A549 (cell line): ENCODE measurements around the gene CCDC154. TPM values are rescaled to one million over a fixed set of nuclear protein-coding genes. Genes with fewer than 3 reads are reported as not detected.

Experiments used
- ATAC-seq, 2 experiments: fragments of 200-7000 bp in 1 of 2; fragments of >200 bp in 1 of 2; cut with Nextera tagmentation in 1 of 2; cut with Tn5 transposase in 1 of 2; 3 replicates each; pipeline versions ENCODE4 v1.8.0 to v1.9.1; 2018 to 2020; ENCODE audit warnings: mild to moderate bottlenecking in 1 of 2, moderate library complexity in 1 of 2
- CTCF ChIA-PET: fragments of 300-600 bp; sonication (Branson Sonifier 250); formaldehyde crosslinking; extraction: SDS; loops from one replicate; lab custom pipeline; 2021; ENCODE audit warnings: antibody characterized with exemption, inconsistent platforms; lab: Yijun Ruan, JAX
- POLR2A ChIA-PET: fragments of 350-600 bp; formaldehyde crosslinking; extraction: SDS; loops from one replicate; lab custom pipeline; 2021; ENCODE audit warnings: antibody characterized with exemption, inconsistent platforms; lab: Yijun Ruan, JAX
- DNase-seq, 2 experiments: peaks; one replicate each; pipeline versions ENCODE4 v3.0.0 to v3.0.0-alpha.2; 2011 to 2016; ENCODE audit warnings: low read depth in 1 of 2, low spot score in 1 of 2
- FAIRE-seq: peaks from 2 replicates; lab custom pipeline; 2011; peaks lifted over from hg19 to GRCh38; lab: Jason Lieb, UNC
- H3K27ac ChIP-seq, 2 experiments: fragments of >200 bp; sonication (Bioruptor Twin); formaldehyde crosslinking; 3 replicates each; pipeline ENCODE4 v1.5.1; 2016 to 2017
- H3K4me1 ChIP-seq: fragments of >200 bp; sonication (Bioruptor Twin); formaldehyde crosslinking; 3 replicates; pipeline ENCODE4 v1.6.1; 2016
- H3K4me2 ChIP-seq: fragments of >200 bp; sonication (Bioruptor Twin); formaldehyde crosslinking; 3 replicates; pipeline ENCODE4 v1.6.1; 2016
- H3K4me3 ChIP-seq: fragments of >200 bp; sonication (Bioruptor Twin); formaldehyde crosslinking; 3 replicates; pipeline ENCODE4 v1.5.1; 2016
- H3K9me3 ChIP-seq: fragments of >200 bp; sonication (Bioruptor Twin); formaldehyde crosslinking; 3 replicates; pipeline ENCODE4 v1.6.1; 2016
- BCL3 ChIP-seq: fragments of >200 bp; sonication (Bioruptor Twin); formaldehyde crosslinking; IDR thresholded peaks from 3 replicates; pipeline ENCODE4 v1.6.1; 2016
- CHD4 ChIP-seq: fragments of 200-600 bp; sonication (generic); IDR thresholded peaks from 2 replicates; pipeline ENCODE4 v1.6.1; 2016; ENCODE audit warnings: antibody characterized with exemption, mild to moderate bottlenecking, borderline replicate concordance
- CTCF ChIP-seq: fragments of >200 bp; sonication (Bioruptor Twin); formaldehyde crosslinking; IDR thresholded peaks from 3 replicates; pipeline ENCODE4 v1.5.1; 2016
- EHF ChIP-seq: fragments of 250-450 bp; sonication (Bioruptor Pico); IDR thresholded peaks from 2 replicates; pipeline ENCODE4 v1.5.0; 2020; ENCODE audit warnings: mild to moderate bottlenecking
- EHMT2 ChIP-seq: fragments of 200-600 bp; sonication (generic); IDR thresholded peaks from 2 replicates; pipeline ENCODE4 v1.6.1; 2016; ENCODE audit warnings: antibody characterized with exemption, low read depth, mild to moderate bottlenecking, moderate library complexity
- ESRRA ChIP-seq: fragments of 150-350 bp; IDR thresholded peaks from 2 replicates; pipeline ENCODE4 v1.6.1; 2014; ENCODE audit warnings: mild to moderate bottlenecking, low read length, borderline replicate concordance
- FOXS1 ChIP-seq: fragments of 250-450 bp; sonication (Bioruptor Pico); IDR thresholded peaks from 2 replicates; pipeline ENCODE4 v1.5.0; 2020; ENCODE audit warnings: mild to moderate bottlenecking, moderate library complexity
- HOXB5 ChIP-seq: fragments of 250-450 bp; sonication (Bioruptor Pico); IDR thresholded peaks from 2 replicates; pipeline ENCODE4 v1.5.0; 2020; ENCODE audit warnings: mild to moderate bottlenecking, moderate library complexity
- MAZ ChIP-seq: fragments of 150-350 bp; IDR thresholded peaks from 2 replicates; pipeline ENCODE4 v1.6.1; 2014; ENCODE audit warnings: antibody characterized with exemption, low read depth, low read length, borderline replicate concordance
- POLR2A ChIP-seq: IDR thresholded peaks from 2 replicates; pipeline ENCODE4 v1.6.1; 2012; ENCODE audit warnings: mild to moderate bottlenecking, low read length
- POLR2AphosphoS2 ChIP-seq: conservative IDR thresholded peaks from 2 replicates; pipeline ENCODE4 v1.6.1; 2012; ENCODE audit warnings: low read length, improper control_type of control experiment, inconsistent platforms
- RAD21 ChIP-seq, 2 experiments: fragments of >200 bp in 1 of 2; sonication (Bioruptor Twin) in 1 of 2; formaldehyde crosslinking in 1 of 2; IDR thresholded peaks in 1 of 2; conservative IDR thresholded peaks in 1 of 2; 2 replicates in 1 of 2; 3 replicates in 1 of 2; pipeline ENCODE4 v1.6.1; 2012 to 2018; ENCODE audit warnings: inconsistent platforms in 1 of 2
- RARB ChIP-seq: fragments of 250-450 bp; sonication (Bioruptor Pico); IDR thresholded peaks from 2 replicates; pipeline ENCODE4 v1.8.0; 2021; ENCODE audit warnings: mild to moderate bottlenecking, moderate library complexity
- SREBF2 ChIP-seq: fragments of 450-650 bp; IDR thresholded peaks from 2 replicates; pipeline ENCODE4 v1.6.1; 2014; ENCODE audit warnings: mild to moderate bottlenecking, moderate library complexity
- ZFP36 ChIP-seq: fragments of 450-650 bp; IDR thresholded peaks from 2 replicates; pipeline ENCODE4 v1.6.1; 2014; ENCODE audit warnings: borderline replicate concordance; ENCODE audit not compliant: partially characterized antibody
- ZNF302 ChIP-seq: fragments of 250-450 bp; sonication (Bioruptor Pico); IDR thresholded peaks from 2 replicates; pipeline ENCODE4 v1.9.0; 2021; ENCODE audit warnings: inconsistent platforms, mild to moderate bottlenecking, moderate library complexity
- whole genome bisulfite sequencing: methylation state at CpG from one replicate; pipeline ENCODE4 v1.1.6; 2017; ENCODE audit errors: missing lambda C conversion rate; 5-methylcytosine and 5-hydroxymethylcytosine counted together
- polyA plus RNA-seq, 4 experiments: library from polyadenylated mRNA; depleted of rRNA in 3 of 4; stranded (reverse); fragments of >200 nt; fragmentation: RNase III in 1 of 4; extraction: RNeasy Plus Mini Kit Qiagen cat#74134 plus additional on column Dnase treatment in 1 of 4; gene quantifications; 2 replicates in 3 of 4; 3 replicates in 1 of 4; pipeline ENCODE4 v1.2.3, GENCODE V29; 2011 to 2017
- TF ChIP-seq, protein P1 (sequence below): fragments of >200 bp; sonication (Bioruptor Twin); formaldehyde crosslinking; IDR thresholded peaks from 2 replicates; pipeline ENCODE4 v1.6.1; 2016
- TF ChIP-seq, protein P2 (sequence below): fragments of 450-650 bp; IDR thresholded peaks from 2 replicates; pipeline ENCODE4 v1.6.1; 2014; ENCODE audit warnings: antibody characterized with exemption
- TF ChIP-seq, protein P3 (sequence below): fragments of 150-350 bp; IDR thresholded peaks from 2 replicates; pipeline ENCODE4 v1.6.1; 2014; ENCODE audit warnings: low read depth, mild to moderate bottlenecking, low read length

CCDC154 gene
- polyA plus RNA-seq, 2 of the 4 experiments (the other 2 are of a cell fraction) = 0.16 to 0.74 TPM

DNA sequence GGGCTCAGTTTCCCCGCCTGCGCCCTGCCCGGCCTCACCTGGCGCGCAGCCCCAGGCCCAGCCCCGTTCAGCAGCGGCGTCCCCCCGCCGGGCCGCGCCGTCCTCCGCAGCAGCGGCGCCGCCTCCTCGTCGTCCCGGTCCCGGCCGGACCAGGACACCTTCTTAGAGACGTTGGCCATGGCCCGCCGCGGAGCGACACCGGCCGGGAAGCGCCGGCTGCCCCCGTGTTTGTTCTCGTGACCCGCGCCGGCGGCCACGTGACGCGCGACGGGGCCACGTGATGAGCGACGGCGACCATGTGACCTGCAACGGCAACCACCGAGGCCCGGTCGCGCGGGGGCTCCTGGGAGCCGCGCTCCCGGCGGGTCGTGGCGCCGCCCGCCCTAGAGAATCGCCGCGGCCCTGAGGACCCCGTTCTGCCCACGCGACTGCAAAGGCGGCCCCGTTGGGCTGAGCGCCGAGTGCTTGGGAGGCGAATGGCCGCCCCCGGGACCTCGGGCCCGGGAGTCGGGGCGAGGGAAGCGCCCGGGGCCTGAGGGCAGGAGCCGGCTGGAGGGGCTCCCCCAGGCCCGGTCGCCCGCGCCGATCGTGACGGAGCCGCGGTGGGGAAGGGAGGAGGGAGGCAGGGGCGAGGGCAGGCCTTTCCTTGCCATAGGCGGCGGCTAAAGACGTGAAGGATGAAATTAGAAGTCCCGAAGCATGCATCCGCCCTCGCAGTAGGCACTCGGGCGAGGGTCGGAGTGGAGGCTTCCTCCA lies 30.6 kb upstream of the CCDC154 start, which contains the start of gene CLCN7 (continued):
- TF ChIP-seq CTCF (no peak), EHF (CRISPR knock-in tag) (peak; percentile 70; the same call in 1 of the 2 replicates), ZNF302 (CRISPR knock-in tag) (no peak), FOXS1 (peak; percentile 58; the same call in 1 of the 2 replicates), CHD4 (no peak), RARB (no peak), HOXB5 (CRISPR knock-in tag) (peak; percentile 89), RAD21 (conservative IDR thresholded peaks at IDR 0.05 in 1 of 2, IDR thresholded peaks at IDR 0.05 in 1 of 2) (no peak), MAZ (no peak)
- TF ChIP-seq, protein P1, sequence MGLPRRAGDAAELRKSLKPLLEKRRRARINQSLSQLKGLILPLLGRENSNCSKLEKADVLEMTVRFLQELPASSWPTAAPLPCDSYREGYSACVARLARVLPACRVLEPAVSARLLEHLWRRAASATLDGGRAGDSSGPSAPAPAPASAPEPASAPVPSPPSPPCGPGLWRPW = no peak

GRCh38 chr16:1474082-1474795 lies 29.9 kb upstream of the CCDC154 start:
- DNase-seq (no peak), ATAC-seq (no peak), FAIRE-seq (no peak)
- CTCF ChIA-PET = no interaction called here
- peak overlapping the region; percentile 100 for H3K4me2 ChIP-seq
- no peaks in the 10 kb centered on the region for H3K9me3 ChIP-seq
- peaks cover 11% of the 10 kb centered on the region for H3K4me1 ChIP-seq
- WGBS = 25% methylated on average over 25 of the region's 57 CpGs
- peak overlapping the region; percentile 99 for H3K4me3 ChIP-seq
- TF ChIP-seq ZFP36 (no peak), SREBF2 (no peak), RAD21 (conservative IDR thresholded peaks at IDR 0.05 in 1 of 2, IDR thresholded peaks at IDR 0.05 in 1 of 2) (no peak), POLR2A (no peak), POLR2AphosphoS2 (no peak), ZNF302 (CRISPR knock-in tag) (no peak), EHMT2 (no peak), BCL3 (no peak), ESRRA (no peak)
- TF ChIP-seq, protein P2, sequence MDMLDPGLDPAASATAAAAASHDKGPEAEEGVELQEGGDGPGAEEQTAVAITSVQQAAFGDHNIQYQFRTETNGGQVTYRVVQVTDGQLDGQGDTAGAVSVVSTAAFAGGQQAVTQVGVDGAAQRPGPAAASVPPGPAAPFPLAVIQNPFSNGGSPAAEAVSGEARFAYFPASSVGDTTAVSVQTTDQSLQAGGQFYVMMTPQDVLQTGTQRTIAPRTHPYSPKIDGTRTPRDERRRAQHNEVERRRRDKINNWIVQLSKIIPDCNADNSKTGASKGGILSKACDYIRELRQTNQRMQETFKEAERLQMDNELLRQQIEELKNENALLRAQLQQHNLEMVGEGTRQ = no peak
- TF ChIP-seq, protein P3, sequence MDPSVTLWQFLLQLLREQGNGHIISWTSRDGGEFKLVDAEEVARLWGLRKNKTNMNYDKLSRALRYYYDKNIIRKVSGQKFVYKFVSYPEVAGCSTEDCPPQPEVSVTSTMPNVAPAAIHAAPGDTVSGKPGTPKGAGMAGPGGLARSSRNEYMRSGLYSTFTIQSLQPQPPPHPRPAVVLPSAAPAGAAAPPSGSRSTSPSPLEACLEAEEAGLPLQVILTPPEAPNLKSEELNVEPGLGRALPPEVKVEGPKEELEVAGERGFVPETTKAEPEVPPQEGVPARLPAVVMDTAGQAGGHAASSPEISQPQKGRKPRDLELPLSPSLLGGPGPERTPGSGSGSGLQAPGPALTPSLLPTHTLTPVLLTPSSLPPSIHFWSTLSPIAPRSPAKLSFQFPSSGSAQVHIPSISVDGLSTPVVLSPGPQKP = no peak
- POLR2A ChIA-PET = no interaction called here
- peak overlapping the region; percentile 97 to 98 for H3K27ac ChIP-seq
